HCT116 (cell line): ENCODE measurements around the gene LAMP1.

Experiments
- EZH2phosphoT487 ChIP-seq: fragments of 200-600 bp; IDR thresholded peaks from 2 replicates; pipeline ENCODE4 v1.6.1; 2018; ENCODE audit warnings: antibody characterized with exemption, borderline replicate concordance
- POLR2A ChIP-seq: IDR thresholded peaks from 2 replicates; pipeline ENCODE4 v1.7.0; 2011; ENCODE audit warnings: borderline replicate concordance; ENCODE audit not compliant: insufficient read depth, insufficient read length; ENCODE audit errors: extremely low read depth
- YY1 ChIP-seq: IDR thresholded peaks from 2 replicates; pipeline ENCODE4 v1.6.1; 2011; ENCODE audit warnings: low read length, low read depth, moderate library complexity, mild to moderate bottlenecking; ENCODE audit not compliant: insufficient replicate concordance; ENCODE audit errors: extremely low read depth
- TF ChIP-seq, protein P1 (sequence below), 3 experiments: fragments of 200-600 bp in 1 of 3; sonication (generic) in 1 of 3; IDR thresholded peaks in 2 of 3; conservative IDR thresholded peaks in 1 of 3; 2 replicates each; pipeline ENCODE4 v1.5.1; 2012 to 2017; ENCODE audit warnings: low read depth in 2 of 3, low read length in 2 of 3, antibody characterized with exemption in 1 of 3, borderline replicate concordance in 1 of 3, control low read depth in 1 of 3, mild to moderate bottlenecking in 1 of 3, mixed read lengths in 1 of 3, mixed run types in 1 of 3, moderate library complexity in 1 of 3; ENCODE audit not compliant: insufficient read depth in 1 of 3

DNA sequence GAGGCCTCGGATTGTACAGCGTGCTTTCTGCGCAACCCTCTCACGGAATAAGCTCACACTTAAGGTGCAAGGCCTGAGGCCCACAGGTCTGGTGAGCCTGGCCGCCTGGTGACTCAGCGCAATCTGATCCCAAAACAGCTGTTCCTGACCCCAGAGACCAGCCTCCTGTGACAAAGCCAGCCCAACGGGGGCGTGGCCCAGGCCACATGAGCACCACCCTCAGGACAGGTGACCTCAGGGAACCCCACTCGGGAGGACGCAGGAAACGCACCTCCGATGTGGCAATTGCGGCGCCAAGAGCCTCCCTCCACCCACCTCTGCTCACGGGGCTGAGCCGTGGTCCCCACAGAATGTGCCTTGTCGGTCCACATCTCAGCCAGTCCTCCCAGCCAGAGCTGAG lies 40.5 kb downstream of the LAMP1 start:
- TF ChIP-seq, protein P1, sequence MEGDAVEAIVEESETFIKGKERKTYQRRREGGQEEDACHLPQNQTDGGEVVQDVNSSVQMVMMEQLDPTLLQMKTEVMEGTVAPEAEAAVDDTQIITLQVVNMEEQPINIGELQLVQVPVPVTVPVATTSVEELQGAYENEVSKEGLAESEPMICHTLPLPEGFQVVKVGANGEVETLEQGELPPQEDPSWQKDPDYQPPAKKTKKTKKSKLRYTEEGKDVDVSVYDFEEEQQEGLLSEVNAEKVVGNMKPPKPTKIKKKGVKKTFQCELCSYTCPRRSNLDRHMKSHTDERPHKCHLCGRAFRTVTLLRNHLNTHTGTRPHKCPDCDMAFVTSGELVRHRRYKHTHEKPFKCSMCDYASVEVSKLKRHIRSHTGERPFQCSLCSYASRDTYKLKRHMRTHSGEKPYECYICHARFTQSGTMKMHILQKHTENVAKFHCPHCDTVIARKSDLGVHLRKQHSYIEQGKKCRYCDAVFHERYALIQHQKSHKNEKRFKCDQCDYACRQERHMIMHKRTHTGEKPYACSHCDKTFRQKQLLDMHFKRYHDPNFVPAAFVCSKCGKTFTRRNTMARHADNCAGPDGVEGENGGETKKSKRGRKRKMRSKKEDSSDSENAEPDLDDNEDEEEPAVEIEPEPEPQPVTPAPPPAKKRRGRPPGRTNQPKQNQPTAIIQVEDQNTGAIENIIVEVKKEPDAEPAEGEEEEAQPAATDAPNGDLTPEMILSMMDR (IDR thresholded peaks at IDR 0.05 in 2 of 3, conservative IDR thresholded peaks at IDR 0.05 in 1 of 3; ENCODE audit: borderline replicate concordance in 1 of 3, insufficient read depth in 1 of 3, low read depth in 2 of 3, low read length in 2 of 3): no peak
- TF ChIP-seq EZH2phosphoT487: no peak
- TF ChIP-seq POLR2A: no peak
- TF ChIP-seq YY1: no peak
